ENCODE measurements around the gene SART1. TPM values are rescaled to one million over a fixed set of nuclear protein-coding genes. Genes with fewer than 3 reads are reported as not detected.

SART1 gene
- polyA plus RNA-seq, 1 donor (not counting 4 experiments of a cell fraction or from before 2014, with no cell fraction given) = 14.7 TPM

GRCh38 chr11:65982824-65983588 lies 21.5 kb downstream of the SART1 start:
- H3K9ac ChIP-seq (ENCODE audit: control insufficient read depth, extremely low read depth, insufficient read depth, low read length) = no peak overlapping the region
- no peaks in the 10 kb centered on the region for H3K4me1 ChIP-seq (ENCODE audit: control insufficient read depth, extremely low read depth, insufficient read depth, low read length)
- H3K79me2 ChIP-seq (ENCODE audit: control insufficient read depth, insufficient read depth, low read length) = no peaks in the 10 kb centered on the region
- no peak for FAIRE-seq
- H4K20me1 ChIP-seq (ENCODE audit: control insufficient read depth, extremely low read depth, insufficient read depth, low read length) = no peaks in the 10 kb centered on the region
- H3K9me1 ChIP-seq (ENCODE audit: control insufficient read depth, extremely low read depth, insufficient read depth, low read length) = no peaks in the 10 kb centered on the region
- no peak overlapping the region for H3K4me2 ChIP-seq (ENCODE audit: control insufficient read depth, extremely low read depth, insufficient read depth, low read depth, low read length)
- TF ChIP-seq, protein P1, sequence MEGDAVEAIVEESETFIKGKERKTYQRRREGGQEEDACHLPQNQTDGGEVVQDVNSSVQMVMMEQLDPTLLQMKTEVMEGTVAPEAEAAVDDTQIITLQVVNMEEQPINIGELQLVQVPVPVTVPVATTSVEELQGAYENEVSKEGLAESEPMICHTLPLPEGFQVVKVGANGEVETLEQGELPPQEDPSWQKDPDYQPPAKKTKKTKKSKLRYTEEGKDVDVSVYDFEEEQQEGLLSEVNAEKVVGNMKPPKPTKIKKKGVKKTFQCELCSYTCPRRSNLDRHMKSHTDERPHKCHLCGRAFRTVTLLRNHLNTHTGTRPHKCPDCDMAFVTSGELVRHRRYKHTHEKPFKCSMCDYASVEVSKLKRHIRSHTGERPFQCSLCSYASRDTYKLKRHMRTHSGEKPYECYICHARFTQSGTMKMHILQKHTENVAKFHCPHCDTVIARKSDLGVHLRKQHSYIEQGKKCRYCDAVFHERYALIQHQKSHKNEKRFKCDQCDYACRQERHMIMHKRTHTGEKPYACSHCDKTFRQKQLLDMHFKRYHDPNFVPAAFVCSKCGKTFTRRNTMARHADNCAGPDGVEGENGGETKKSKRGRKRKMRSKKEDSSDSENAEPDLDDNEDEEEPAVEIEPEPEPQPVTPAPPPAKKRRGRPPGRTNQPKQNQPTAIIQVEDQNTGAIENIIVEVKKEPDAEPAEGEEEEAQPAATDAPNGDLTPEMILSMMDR (optimal IDR thresholded peaks at IDR 0.05 in 1 of 3, IDR thresholded peaks at IDR 0.05 in 1 of 3, conservative IDR thresholded peaks at IDR 0.05 in 1 of 3; ENCODE audit: extremely low read depth in 1 of 3, insufficient read depth in 2 of 3, low read length in 3 of 3) = no peak
- TF ChIP-seq EZH2 (IDR thresholded peaks at IDR 0.05; ENCODE audit: low read length) = no peak
- H3K27me3 ChIP-seq (ENCODE audit: control insufficient read depth, extremely low read depth, insufficient read depth, low read length) = no peaks in the 10 kb centered on the region
- no peak overlapping the region for H3K27ac ChIP-seq (ENCODE audit: control insufficient read depth, insufficient read depth, low read length)
- no peaks in the 10 kb centered on the region for H3K9me3 ChIP-seq (ENCODE audit: control insufficient read depth, low read depth, low read length)
- no peak for DNase-seq (ENCODE audit: low read depth, low spot score)
- H2AFZ ChIP-seq (ENCODE audit: control insufficient read depth, low read length) = no peak overlapping the region
- no peak overlapping the region for H3K4me3 ChIP-seq (ENCODE audit: control insufficient read depth in 2 of 3, extremely low read depth in 1 of 3, insufficient read depth in 2 of 3, low read depth in 1 of 3, low read length in 3 of 3)
- peaks cover 3 to 6% of the 10 kb centered on the region in 2 experiments for H3K36me3 ChIP-seq (ENCODE audit: control insufficient read depth in 2 of 2, extremely low read depth in 1 of 2, insufficient read depth in 2 of 2, low read length in 2 of 2)
- dilution Hi-C loops (cut with MboI; ENCODE audit: extremely low pct_ligation_motif_present, low sequenced_read_pairs) = no loop called here

- Histone ChIP-seq H3K27me3 (ENCODE audit: control insufficient read depth, extremely low read depth, insufficient read depth, low read length) (no peaks in the 10 kb centered on the region), H3K4me1 (ENCODE audit: control insufficient read depth, extremely low read depth, insufficient read depth, low read length) (no peaks in the 10 kb centered on the region), H3K4me2 (ENCODE audit: control insufficient read depth, extremely low read depth, insufficient read depth, low read depth, low read length) (no peak overlapping the region), H3K9me1 (ENCODE audit: control insufficient read depth, extremely low read depth, insufficient read depth, low read length) (no peaks in the 10 kb centered on the region), H3K9me3 (ENCODE audit: control insufficient read depth, low read depth, low read length) (no peaks in the 10 kb centered on the region), H3K4me3 (ENCODE audit: control insufficient read depth in 2 of 3, extremely low read depth in 1 of 3, insufficient read depth in 2 of 3, low read depth in 1 of 3, low read length in 3 of 3) (no peak overlapping the region), H4K20me1 (ENCODE audit: control insufficient read depth, extremely low read depth, insufficient read depth, low read length) (no peaks in the 10 kb centered on the region), H3K36me3 (ENCODE audit: control insufficient read depth in 2 of 2, extremely low read depth in 1 of 2, insufficient read depth in 2 of 2, low read length in 2 of 2) (peaks cover 3 to 4% of the 10 kb centered on the region in 2 experiments), H3K79me2 (ENCODE audit: control insufficient read depth, insufficient read depth, low read length) (no peaks in the 10 kb centered on the region), H3K9ac (ENCODE audit: control insufficient read depth, extremely low read depth, insufficient read depth, low read length) (no peak overlapping the region), H3K27ac (ENCODE audit: control insufficient read depth, insufficient read depth, low read length) (no peak overlapping the region), H2AFZ (ENCODE audit: control insufficient read depth, low read length) (no peak overlapping the region)
- TF ChIP-seq, protein P1 (optimal IDR thresholded peaks at IDR 0.05 in 1 of 3, IDR thresholded peaks at IDR 0.05 in 1 of 3, conservative IDR thresholded peaks at IDR 0.05 in 1 of 3; ENCODE audit: extremely low read depth in 1 of 3, insufficient read depth in 2 of 3, low read length in 3 of 3) = no peak
- TF ChIP-seq EZH2 (IDR thresholded peaks at IDR 0.05; ENCODE audit: low read length) = no peak
- FAIRE-seq (no peak), DNase-seq (ENCODE audit: low read depth, low spot score) (no peak)
- dilution Hi-C loops (cut with MboI; ENCODE audit: extremely low pct_ligation_motif_present, low sequenced_read_pairs) = no loop called here
These were observed 22.1 kb downstream of the SART1 start for GRCh38 chr11:65983589-65983987.
